ENCODE data around the gene SVIL. TPM values are rescaled to one million over a fixed set of nuclear protein-coding genes. Genes with fewer than 3 reads are reported as not detected.

SVIL gene
- total RNA-seq, 1 experiment from 2014 or later: 147 TPM

DNA sequence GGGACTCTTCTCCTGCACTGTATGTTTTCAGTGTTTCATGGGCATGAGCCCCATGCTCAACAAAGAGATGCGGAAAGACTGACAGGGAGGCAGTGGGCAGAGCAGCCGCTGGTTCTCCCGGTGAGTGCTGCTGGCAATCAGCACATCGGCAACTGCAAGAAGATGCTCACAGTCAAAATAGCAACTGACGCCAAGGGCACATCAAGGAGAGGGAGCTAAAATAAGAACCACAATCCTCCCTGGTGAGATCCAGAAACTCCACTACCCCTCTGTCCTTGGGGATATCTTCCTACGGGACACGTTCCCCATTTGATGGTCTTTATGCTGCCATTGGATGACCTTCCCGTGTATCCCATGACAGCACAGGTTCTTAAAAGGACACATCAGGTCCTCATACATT is 28.9 kb upstream of the SVIL start:
- no peak for DNase-seq
- TF ChIP-seq CTCF (IDR thresholded peaks at IDR 0.05; ENCODE audit: unreplicated experiment): no peak
- H3K9me3 Mint-ChIP-seq (ENCODE audit: low read depth, unreplicated experiment): no peaks in the 10 kb centered on the region
- no peak overlapping the region for H3K4me3 Mint-ChIP-seq (ENCODE audit: low read depth, unreplicated experiment)
- BruUV-seq (replicated peaks): no TSS peak
- peaks cover 25% of the 10 kb centered on the region for H3K36me3 Mint-ChIP-seq (ENCODE audit: insufficient read depth, unreplicated experiment)
- H3K27ac Mint-ChIP-seq (ENCODE audit: unreplicated experiment): no peak overlapping the region
- H3K27me3 Mint-ChIP-seq (ENCODE audit: unreplicated experiment): no peaks in the 10 kb centered on the region
- CTCF ChIA-PET: no interaction called here
- intact Hi-C loops (cut with micrococcal nuclease; ENCODE audit: unreplicated experiment): no loop called here
- H3K4me1 Mint-ChIP-seq (ENCODE audit: low read depth, unreplicated experiment): peaks cover 49% of the 10 kb centered on the region

- peaks cover 3% of the 10 kb centered on the region for H3K9me3 Mint-ChIP-seq (ENCODE audit: low read depth, unreplicated experiment)
- peak overlapping the region; percentile 90 for H3K27ac Mint-ChIP-seq (ENCODE audit: unreplicated experiment)
- H3K27me3 Mint-ChIP-seq (ENCODE audit: unreplicated experiment): no peaks in the 10 kb centered on the region
- no peak for TF ChIP-seq CTCF (IDR thresholded peaks at IDR 0.05; ENCODE audit: unreplicated experiment)
- no TSS peak for BruUV-seq (replicated peaks)
- peak overlapping the region; percentile 7 for H3K4me3 Mint-ChIP-seq (ENCODE audit: low read depth, unreplicated experiment)
- peaks cover 46% of the 10 kb centered on the region for H3K36me3 Mint-ChIP-seq (ENCODE audit: insufficient read depth, unreplicated experiment)
- CTCF ChIA-PET: interaction anchor here (1.1 to 1.5 kb wide), 2 partner anchors 68 to 124 kb away, joined by 3 to 4 read pairs; no protein-coding TSS in a partner anchor
- intact Hi-C loops (cut with micrococcal nuclease; ENCODE audit: unreplicated experiment): loop anchor here (2.0 to 5.0 kb wide), 3 partner anchors 24 to 70 kb away; partner anchors contain the start of gene SVIL
- peaks cover 53% of the 10 kb centered on the region for H3K4me1 Mint-ChIP-seq (ENCODE audit: low read depth, unreplicated experiment)
- DNase-seq: peak; percentile 84
These were observed 24.5 kb upstream of the SVIL start for GRCh38 chr10:29658984-29659965.

- Mint-ChIP-seq H3K27ac (ENCODE audit: unreplicated experiment) (peak overlapping the region; percentile 90), H3K4me1 (ENCODE audit: low read depth, unreplicated experiment) (peaks cover 53% of the 10 kb centered on the region), H3K4me3 (ENCODE audit: low read depth, unreplicated experiment) (no peak overlapping the region), H3K36me3 (ENCODE audit: insufficient read depth, unreplicated experiment) (peaks cover 53% of the 10 kb centered on the region), H3K27me3 (ENCODE audit: unreplicated experiment) (no peaks in the 10 kb centered on the region), H3K9me3 (ENCODE audit: low read depth, unreplicated experiment) (peaks cover 3% of the 10 kb centered on the region)
- BruUV-seq (replicated peaks): no TSS peak
- no peak for DNase-seq
- CTCF ChIA-PET: interaction anchor here (0.6 to 0.9 kb wide), 3 partner anchors 14 to 1231 kb away, joined by 3 read pairs; no protein-coding TSS in a partner anchor
- intact Hi-C loops (cut with micrococcal nuclease; ENCODE audit: unreplicated experiment): loop anchor here (2.0 to 5.0 kb wide), 3 partner anchors 23 to 71 kb away; partner anchors contain the start of gene SVIL
- no peak for TF ChIP-seq CTCF (IDR thresholded peaks at IDR 0.05; ENCODE audit: unreplicated experiment)
These were observed 23.0 kb upstream of the SVIL start for GRCh38 chr10:29657719-29658274.

DNA sequence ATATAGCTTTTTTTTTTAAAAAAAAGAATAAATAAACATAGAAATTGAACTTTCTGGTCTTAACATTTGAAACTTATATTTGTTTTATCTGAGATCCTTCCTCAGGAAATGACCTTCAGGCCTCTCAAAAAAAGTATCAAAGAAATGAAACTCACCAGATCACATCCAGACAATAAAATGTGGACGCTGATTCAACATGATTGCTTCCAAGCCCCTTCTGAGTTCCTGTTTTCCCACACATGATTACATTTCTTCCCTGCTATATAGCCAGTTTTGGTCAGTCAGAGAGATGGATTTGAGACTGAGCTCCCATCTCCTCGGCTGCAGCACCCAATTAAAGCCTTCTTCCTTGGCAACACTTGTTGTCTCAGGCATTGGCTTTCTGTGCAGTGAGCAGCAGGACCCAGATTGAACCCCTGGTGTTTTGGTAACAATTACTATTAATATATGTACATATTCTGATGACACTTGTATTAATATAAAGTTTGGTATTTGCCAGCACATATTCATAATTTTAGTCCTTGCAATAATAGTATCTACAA is 21.8 kb upstream of the SVIL start:
- Mint-ChIP-seq H3K36me3 (ENCODE audit: insufficient read depth, unreplicated experiment) (peaks cover 51% of the 10 kb centered on the region), H3K4me3 (ENCODE audit: low read depth, unreplicated experiment) (no peak overlapping the region), H3K27ac (ENCODE audit: unreplicated experiment) (no peak overlapping the region), H3K9me3 (ENCODE audit: low read depth, unreplicated experiment) (peaks cover 4% of the 10 kb centered on the region), H3K27me3 (ENCODE audit: unreplicated experiment) (no peaks in the 10 kb centered on the region), H3K4me1 (ENCODE audit: low read depth, unreplicated experiment) (peaks cover 49% of the 10 kb centered on the region)
- no peak for TF ChIP-seq CTCF (IDR thresholded peaks at IDR 0.05; ENCODE audit: unreplicated experiment)
- intact Hi-C loops (cut with micrococcal nuclease; ENCODE audit: unreplicated experiment): loop anchor here (5.0 kb wide), 1 partner anchor 39 kb away; no protein-coding TSS in a partner anchor
- no peak for DNase-seq
- BruUV-seq (replicated peaks): no TSS peak
- CTCF ChIA-PET: interaction anchor here (0.6 to 1.1 kb wide), 2 partner anchors 53 to 339 kb away, joined by 6 to 8 read pairs; no protein-coding TSS in a partner anchor

All from Calu3 (cell line).